Measurements from ENCODE around the gene CEP128.
"Not testable (repeated sequence)": the region's sequence is repeated elsewhere in the genome, so short reads cannot be mapped to it uniquely, and the experiment has no call there.

CEP128 gene

GRCh38 chr14:80941241-80942185 lies at the start of gene CEP128:
Gene CEP128, minus strand, starts transcription at chr14:80941738.
- peak; percentile 98 for DNase-seq

GRCh38 chr14:80988735-80989429 lies 47.3 kb upstream of the CEP128 start:
- DNase-seq = peak; percentile 30

- no peak for DNase-seq
Measured at GRCh38 chr14:80988192-80988591, 46.7 kb upstream of the CEP128 start.

GRCh38 chr14:80987235-80988032 lies 45.9 kb upstream of the CEP128 start:
- peak; percentile 74 for DNase-seq

GRCh38 chr14:80982711-80983110 lies 41.2 kb upstream of the CEP128 start:
- DNase-seq = no peak

GRCh38 chr14:80981673-80982072 lies 40.1 kb upstream of the CEP128 start:
- DNase-seq = no peak

- DNase-seq = no peak
Measured at GRCh38 chr14:80981156-80981555, 39.6 kb upstream of the CEP128 start.

- DNase-seq = no peak
Measured at GRCh38 chr14:80979951-80980350, 38.4 kb upstream of the CEP128 start.

GRCh38 chr14:80978403-80978802 lies 36.9 kb upstream of the CEP128 start:
- DNase-seq = no peak

- no peak for DNase-seq
Measured at GRCh38 chr14:80977221-80977620, 35.7 kb upstream of the CEP128 start.

GRCh38 chr14:80974679-80975078 lies 33.1 kb upstream of the CEP128 start:
- no peak for DNase-seq

- peak; percentile 85 for DNase-seq
Measured at GRCh38 chr14:80973931-80974641, 32.5 kb upstream of the CEP128 start.

- DNase-seq = no peak
Measured at GRCh38 chr14:80965037-80965436, 23.5 kb upstream of the CEP128 start.

GRCh38 chr14:80959496-80959895 lies 18.0 kb upstream of the CEP128 start:
- no peak for DNase-seq

GRCh38 chr14:80958939-80959338 lies 17.4 kb upstream of the CEP128 start:
- no peak for DNase-seq

- DNase-seq = no peak
Measured at GRCh38 chr14:80958226-80958625, 16.7 kb upstream of the CEP128 start.

GRCh38 chr14:80957613-80958012 lies 16.1 kb upstream of the CEP128 start:
- no peak for DNase-seq

GRCh38 chr14:80956922-80957321 lies 15.4 kb upstream of the CEP128 start:
- DNase-seq = no peak

GRCh38 chr14:80956102-80956501 lies 14.6 kb upstream of the CEP128 start:
- no peak for DNase-seq

- DNase-seq = no peak
Measured at GRCh38 chr14:80955416-80955941, 13.9 kb upstream of the CEP128 start, which contains the start of gene TSHR. Gene TSHR, plus strand, starts transcription at chr14:80955621. Its CDS starts 60 bp downstream, at chr14:80955681.

- DNase-seq = peak; percentile 95
Measured at GRCh38 chr14:80954687-80955299, 13.3 kb upstream of the CEP128 start.

- DNase-seq = not testable (repeated sequence)
Measured at GRCh38 chr14:80953211-80953610, 11.7 kb upstream of the CEP128 start.

Measured in fibroblast of upper back skin (primary cell).